Measurements from ENCODE around the gene GASK1A.

Gene GASK1A

DNA sequence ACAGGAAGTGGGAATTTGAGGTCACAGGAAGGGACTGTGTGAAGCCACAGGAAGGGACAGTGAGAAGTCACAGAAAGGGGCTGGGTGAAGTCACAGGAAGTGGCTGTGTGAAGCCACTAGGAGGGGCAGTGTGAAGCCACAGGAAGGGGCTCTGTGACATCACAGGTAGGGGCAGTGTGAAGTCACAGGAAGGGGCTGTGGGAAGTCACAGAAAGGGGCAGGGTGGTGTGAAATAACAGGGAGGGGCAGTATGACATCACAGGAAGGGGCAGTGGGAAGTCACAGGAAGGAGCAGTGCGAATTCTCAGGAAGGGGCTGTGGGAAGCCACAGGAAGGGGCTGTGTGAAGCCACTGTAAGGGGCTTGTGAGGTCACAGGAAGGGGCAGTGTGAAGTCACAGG lies 35.8 kb downstream of the GASK1A start:
- DNase-seq, result no peak

DNA sequence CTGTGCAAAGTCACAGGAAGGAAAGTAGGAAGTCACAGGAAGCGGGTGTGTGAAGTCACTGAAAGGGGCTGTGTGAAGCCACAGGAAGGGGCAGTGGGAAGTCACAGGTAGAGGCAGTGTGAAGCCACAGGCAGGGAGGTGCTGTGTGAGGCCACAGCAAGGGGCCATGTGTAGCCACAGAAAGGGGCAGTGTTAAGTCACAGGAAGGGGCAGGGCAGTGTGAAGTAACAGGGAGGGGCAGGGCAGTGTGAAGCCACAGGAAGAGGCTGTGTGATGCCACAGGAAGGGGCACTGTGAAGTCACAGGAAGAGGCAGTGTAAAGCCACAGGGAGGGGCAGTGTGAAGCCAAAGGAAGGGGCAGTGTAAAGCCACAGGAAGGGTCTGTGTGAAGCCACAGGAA lies 36.5 kb downstream of the GASK1A start:
- no peak for DNase-seq

DNA sequence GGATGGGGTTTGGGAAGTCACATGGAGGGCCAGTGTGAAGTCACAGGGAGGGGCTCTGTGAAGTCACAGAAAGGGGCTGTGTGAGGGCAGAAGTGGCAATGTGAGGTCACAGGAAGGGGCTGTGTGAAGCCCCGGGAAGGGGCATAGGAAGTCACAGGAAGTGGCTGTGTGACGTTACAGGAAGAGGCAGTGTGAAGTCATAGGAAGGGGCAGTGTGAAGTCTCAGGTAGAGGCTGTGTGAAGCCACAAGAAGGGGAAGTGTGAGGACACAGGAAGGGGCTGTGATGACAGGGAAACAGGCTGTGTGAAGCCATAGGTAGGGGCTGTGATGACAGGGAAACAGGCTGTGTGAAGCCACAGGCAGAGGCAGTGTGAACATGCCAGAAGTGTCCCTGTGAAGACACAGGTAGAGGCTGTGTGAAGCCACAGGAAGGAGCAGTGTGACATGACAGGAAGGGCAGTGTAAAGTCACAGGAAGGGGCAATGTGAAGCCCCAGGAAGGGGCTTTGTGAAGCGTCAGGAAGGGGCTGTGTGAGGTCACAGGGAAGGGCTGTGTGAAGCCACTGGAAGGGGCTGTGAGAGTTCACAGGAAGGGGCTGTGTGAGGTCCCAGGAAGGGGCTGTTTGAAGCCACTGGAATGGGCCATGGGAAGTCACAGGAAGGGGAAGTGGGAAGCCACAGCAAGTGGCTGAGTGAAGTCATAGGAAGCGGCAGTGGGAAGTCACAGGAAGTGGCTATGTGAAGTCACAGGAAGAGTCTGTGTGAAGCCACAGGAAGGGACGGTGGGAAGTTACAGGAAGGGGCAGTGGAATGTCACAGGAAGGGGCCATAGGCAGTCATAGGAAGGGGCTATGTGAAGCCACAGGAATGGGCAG lies 37.1 kb downstream of the GASK1A start:
- DNase-seq, result peak; percentile 22 to 30

DNA sequence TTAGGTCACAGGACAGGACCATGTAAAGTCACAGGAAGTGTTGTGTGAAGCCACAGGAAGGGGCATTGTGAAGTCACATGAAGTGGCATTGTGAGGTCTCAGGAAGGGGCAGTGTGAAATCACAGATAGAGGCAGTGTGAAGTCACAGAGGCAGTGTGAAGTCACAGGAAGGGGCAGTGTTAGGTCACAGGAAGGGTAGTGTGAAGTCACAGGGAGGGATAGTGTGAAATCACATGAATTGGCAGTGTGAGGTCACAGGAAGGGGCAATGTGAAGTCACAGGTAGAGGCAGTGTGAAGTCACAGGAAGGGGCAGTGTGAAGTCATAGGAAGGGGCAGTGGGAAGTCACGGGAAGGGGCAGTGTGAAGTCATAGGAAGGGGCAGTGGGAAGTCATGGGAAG lies 37.9 kb downstream of the GASK1A start:
- no peak for DNase-seq

DNA sequence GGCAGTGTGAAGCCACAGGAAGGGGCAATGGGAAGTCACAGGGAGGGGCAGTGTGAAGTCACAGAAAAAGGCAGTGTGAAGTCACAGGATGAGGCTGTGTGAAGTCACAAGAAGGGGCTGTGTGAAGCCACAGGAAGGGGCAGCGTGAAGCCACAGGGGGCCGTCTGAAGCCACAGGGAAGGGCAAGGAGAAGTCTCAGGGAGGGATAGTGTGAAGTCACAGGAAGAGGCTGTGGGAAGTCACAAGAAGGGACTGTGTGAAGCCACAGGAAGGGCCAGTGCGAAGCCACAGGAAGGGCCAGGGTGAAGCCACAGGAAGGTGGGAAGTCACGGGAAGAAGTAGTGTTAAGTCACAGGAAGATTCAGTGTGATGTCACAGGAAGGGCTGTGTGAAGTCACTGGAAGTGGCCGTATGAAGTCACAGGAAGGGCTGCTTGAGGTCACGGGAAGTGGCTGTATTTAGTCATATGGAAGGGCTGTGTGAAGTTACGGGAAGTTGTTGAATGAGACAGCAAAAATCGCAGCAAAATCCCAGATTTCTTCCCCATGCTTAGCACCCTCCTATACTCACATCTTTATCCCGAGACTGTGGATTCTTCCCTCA lies 38.6 kb downstream of the GASK1A start:
- DNase-seq, result no peak

DNA sequence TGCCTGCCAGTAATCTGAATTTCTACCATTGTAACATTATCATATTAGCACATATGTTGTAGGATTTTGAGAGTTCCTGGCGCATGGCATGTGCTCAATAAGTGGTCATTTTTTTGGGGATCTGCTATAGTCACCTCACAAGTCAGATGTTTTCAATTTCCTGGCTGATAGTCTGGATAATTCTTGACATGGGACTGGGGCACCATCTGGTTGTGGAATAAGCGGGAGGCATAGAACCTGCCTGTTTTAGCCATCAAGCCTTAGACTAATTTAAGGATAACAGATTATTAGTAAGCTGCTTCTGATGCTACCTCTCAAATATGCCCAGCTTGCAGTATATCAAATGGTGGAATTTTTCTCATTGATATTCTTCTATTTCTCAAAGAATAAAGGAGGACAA lies 39.1 kb downstream of the GASK1A start:
- no peak for DNase-seq

DNA sequence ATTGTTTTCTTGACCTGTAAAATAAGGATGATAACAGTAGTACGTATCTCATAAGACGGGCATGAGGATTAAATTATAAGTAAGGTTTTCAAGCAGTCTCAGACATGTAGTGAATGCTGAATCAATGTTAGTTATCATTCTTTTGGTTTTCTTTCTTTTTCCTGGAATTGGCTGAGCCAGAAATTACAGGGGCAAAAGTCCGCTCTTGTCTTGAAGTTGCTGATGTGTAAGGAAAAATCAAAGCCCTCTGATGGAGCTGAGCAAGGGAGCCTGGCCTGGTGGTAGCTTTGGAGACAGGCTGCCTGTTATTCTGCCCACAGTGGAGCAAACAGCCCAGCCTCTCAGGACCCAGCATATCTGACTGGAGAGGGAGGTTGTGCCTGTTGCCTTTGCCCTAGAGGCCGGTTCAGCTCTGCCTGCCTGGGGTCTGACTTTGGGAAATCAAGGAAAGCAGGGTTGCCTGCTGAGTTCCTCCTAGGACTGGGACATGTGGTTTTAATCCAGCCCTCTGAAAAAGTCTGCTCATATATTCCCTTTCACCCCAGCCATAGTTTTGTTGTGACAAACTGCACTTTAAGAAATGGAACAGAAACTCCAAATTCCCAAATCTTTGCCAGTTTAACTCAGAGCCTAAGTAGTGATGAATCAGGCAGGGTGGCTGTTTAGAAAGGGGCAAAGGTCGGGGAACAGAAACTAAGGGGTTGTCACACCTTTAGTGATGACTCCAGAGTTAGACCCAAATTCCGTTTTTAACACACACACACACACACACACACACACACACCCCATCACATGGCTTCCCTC lies 40.1 kb downstream of the GASK1A start:
- no peak for DNase-seq

DNA sequence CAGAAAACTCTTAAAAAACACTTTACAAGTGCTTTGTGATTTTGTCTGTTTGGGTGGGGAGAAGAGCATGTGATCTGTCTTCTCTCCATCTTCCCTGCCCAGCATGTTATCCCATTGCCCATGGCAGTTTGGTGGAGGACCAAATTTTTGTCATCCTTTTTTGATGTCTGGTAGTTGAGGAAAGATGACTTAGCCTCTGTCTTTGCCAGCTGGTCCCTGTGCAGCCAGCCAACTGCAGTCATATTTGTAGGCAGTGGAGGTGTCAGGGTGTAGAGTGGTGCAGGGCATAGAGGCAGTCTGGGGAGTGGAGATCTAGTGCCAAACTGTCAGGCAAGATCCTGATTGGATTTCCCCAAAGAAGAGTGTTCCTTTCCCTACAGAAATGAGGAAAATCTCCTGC lies 40.7 kb downstream of the GASK1A start:
- no peak for DNase-seq

DNA sequence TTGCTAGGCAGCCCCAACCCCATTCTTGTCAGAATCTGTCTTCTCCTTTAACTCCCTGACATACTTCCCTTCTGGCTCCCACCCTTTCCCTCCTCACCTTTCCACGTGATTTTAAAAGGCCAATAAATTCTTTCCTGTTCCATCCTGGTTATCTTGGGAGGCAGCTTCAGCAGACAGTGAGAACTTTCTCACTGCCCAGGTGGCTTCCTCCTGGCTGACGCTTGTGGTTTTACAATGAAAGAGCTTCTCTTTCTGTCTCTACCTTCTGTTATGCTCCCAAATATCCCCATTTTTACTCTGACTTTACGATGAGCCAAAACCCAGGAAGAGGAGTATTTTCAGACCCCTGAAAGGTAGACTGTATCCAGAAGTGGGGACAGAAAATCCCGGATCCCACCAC lies 42.1 kb downstream of the GASK1A start:
- DNase-seq, result no peak

DNA sequence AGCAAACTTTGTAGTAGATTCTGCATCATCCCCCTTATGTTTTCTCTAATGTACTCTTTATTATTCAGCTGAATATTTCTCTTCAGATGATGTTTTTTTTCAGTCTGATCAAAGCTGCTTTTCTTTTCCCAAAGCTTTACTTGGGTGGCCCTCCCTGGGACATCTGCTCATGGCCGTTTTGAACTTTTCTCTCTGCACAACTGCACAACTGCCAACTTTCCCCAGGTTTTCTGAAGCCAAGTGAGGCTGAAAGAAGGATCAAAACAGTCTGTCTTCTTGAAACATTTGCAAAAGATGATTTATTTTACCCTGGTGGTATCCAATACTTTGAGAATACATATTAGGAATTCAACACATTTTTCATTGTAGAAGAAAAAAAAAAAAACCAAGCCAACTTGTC lies 43.0 kb downstream of the GASK1A start:
- DNase-seq, result no peak

DNA sequence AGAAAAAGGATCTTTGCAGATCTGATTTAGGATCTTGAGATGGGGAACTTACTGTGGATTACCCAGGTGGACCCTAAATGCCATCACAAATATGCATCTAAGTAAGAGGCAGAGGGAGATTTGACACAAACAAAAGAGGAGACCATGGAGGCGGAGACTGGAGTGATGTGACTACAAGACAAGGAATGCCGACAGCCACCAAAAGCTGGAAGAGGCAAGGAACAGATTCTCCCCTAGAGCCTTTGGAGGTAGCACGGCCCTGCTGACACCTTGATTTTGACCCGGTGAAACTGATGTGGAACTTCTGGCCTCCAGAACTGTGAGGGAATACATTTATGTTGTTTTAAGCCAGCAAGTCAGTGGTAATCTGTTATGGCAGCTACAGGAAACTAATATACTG lies 44.0 kb downstream of the GASK1A start:
- no peak for DNase-seq

DNA sequence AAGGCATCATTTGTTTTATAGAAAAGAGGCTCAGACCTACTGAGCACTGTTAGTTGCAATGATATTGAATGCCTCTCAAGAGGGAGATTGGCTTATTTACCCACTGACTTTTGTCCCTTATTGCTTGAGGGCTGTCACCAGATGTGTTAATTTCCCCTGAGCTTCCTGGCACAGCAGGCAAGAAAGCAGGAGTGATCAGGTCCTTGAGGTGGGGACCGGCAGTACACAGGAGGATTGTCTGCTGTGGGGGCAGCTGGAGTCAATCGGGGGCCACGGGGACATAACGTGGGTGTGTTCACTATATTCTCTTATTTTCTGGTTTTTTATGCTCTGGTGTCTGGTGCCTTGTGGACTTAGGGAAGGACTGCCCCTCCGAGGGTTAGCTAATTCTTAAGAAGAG lies 44.6 kb downstream of the GASK1A start:
- DNase-seq, result no peak

DNA sequence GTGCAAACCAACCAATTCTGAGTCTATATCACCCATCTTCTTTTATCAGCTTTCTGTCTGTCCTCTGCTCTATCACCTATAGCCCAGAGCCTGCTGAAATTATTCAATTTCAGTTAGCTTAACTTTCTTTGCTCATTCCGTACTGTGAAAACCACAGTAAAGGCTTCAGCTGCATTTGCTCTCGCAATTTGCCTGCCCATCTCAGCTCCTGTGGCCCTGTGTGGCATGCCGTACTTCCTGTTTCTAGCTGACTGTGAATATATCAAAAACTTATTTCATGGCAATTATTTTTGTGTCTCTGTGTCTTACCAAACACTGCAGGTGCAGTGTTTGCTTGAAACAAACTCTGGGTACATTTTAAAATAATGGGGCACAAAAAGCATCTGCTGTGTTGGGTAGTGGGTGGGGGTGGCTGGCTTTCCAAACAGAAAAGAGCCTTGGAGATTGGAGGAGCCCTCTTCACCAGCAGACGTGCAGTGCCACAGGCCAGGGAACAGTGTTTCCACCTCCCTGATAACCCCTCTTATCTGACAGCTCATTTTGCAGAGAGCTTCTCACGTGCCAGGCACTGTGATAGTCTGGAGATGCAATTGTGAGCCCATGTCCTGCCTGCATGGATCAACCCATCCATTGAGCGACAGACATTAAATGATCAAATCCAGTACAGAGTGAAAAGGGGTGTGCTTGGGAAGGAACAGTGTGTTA lies 45.2 kb downstream of the GASK1A start:
- DNase-seq, result peak; percentile 71 to 72

DNA sequence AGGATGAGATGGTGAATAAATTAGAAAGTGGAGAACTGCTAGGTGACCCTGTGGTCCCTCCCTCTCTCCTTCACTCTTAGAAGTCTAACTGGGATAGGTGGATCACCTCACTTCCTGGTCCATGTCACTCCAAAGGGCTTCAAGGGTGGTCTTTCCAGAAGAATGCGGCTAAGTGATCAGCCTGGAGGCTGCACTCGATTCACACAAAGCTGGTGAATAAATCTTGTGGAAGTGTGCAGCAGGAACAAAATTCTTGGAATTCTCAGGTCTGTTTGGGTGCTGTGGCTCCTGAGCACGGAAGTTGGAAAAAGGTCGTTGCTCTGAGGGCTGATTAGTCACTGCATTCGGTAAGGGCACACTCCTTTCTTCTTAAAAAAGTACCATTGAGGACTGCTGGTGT lies 46.3 kb downstream of the GASK1A start:
- DNase-seq, result no peak

DNA sequence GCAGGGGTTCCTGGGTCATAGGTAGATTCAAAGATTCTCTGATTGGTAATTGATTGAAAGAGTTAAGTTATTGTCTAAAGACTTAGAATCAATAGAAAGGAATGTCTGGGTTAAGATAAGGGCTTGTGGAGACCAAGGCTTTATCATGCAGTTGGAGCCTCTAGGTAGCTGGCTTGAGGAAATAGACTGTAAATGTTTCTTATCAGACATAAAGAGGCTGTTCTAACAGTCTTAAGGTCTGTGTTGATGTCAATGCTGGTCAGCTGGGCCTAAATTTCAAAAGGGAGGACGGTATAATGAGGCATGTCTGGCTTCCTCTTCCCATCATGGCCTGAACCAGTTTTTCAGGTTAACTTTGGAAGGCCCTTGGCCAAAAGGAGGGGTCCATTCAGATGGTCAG lies 48.9 kb downstream of the GASK1A start:
- no peak for DNase-seq

DNA sequence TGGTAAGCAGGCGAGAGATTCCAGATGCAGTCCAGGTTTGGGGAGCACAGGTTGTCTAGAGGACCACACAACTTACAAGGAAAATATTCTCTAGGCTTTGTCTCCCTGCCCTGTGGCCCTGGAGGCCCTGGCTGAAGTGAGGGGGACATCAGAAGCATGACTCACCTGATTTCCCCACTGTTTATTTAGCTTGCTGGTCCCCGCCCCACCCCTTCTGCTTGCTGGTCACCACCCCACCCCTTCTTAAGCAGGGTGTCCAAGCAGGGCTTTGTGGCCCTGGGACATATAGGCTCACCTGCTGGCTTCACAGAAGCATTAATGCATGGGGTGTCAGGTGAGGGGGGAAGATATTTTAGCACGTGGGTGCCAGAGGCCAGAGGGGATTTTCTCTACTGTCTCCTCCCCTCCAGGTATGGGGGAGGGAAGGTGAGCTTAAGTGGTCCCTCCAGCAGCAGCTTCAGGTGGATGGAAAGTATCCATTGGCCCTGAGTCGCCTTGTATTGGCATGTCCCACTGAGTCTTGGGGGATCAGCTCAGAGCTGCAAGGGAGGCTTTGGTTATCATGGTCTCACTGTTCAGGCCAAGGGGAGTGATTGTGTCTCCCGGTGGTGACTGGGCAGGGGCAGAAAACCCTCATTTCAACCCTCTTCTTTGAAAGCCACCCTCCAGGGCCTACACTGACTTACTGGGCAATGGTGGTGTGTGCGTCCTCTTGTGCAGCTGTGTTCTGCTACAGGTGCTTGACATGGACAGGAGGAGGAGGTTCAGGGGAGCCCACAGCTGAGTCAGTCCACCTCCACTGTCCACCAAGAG lies 49.8 kb downstream of the GASK1A start:
- DNase-seq, result no peak

DNA sequence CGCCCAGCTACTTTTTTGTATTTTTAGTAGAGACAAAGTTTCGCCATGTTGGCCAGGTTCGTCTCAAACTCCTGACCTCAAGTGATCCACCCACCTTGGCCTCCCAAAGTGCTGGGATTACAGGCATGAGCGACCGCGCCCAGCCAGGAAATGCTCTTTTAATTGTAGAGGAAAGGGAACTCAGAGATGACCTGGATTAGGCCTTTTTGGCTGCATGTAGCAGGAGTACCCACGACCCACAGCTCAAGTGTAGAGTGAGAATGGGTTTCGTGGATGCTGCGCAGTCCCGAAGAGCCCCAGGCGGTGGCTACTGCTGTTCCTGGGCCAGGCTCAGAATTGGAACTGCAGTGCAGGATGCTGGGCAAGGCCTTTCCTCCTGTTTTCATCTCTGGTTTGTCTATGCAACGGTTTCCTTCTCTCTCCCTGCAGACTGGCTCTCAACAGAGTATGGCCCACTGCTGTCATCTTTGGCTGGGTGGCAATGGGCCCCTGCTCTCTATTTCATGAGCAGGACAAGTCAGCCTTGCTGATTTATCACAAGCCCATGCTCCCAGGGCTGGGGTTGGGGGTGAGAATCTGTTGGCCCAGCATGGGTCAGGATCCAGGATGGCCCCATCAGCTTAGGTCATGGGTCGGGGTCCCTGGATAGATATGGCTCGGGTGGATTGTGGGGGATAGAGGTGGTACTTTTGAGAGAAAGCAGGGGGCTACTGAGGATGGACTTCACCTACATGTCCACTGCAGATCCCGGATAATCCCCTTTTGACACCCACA lies 51.2 kb downstream of the GASK1A start:
- no peak for DNase-seq

DNA sequence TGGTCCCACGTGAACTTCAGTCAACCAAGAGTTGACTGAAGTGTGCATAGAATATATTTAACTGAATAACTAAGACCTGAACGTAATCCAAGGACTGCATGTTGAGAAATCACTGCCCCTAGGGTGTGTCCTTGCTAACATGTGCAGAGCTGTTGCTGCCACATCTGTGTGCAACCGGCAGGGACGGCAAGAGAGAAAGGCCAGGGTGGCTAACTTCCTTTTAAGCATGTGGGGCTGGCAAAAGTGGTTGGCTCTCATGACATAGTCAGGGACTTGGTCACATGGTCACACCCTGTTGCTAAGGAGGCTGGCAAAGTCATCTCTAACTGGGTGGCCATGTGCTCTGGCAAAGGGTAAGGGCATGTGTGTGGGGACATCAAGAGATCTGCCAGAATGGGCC lies 52.4 kb downstream of the GASK1A start:
- no peak for DNase-seq

DNA sequence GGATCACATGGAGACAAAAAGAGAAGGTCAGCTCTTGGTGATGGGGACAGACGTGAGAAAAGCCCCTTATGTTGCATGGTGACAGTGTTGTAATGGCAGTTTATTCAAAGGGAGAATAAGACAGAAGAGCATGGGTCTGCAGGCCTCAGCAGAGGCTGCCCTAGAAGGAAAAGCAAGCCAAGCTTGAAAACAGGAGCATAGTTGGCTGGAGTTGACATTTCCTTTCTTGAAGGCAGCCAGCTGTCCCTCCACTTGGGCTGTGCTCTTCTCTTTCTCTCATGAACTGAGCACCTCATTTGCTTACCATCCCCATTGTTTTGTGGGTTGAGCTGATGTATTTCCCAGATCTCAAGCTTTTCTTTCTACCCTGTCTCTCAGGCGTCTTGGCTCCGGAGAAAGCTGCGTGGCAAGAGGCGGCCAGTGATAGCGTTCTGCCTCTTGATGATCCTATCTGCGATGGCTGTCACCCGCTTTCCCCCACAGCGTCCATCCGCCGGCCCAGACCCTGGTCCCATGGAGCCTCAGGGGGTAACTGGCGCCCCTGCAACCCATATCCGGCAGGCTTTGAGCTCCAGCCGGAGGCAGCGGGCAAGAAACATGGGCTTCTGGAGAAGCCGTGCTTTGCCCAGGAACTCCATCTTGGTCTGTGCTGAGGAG lies 52.9 kb downstream of the GASK1A start:
- DNase-seq, result no peak

DNA sequence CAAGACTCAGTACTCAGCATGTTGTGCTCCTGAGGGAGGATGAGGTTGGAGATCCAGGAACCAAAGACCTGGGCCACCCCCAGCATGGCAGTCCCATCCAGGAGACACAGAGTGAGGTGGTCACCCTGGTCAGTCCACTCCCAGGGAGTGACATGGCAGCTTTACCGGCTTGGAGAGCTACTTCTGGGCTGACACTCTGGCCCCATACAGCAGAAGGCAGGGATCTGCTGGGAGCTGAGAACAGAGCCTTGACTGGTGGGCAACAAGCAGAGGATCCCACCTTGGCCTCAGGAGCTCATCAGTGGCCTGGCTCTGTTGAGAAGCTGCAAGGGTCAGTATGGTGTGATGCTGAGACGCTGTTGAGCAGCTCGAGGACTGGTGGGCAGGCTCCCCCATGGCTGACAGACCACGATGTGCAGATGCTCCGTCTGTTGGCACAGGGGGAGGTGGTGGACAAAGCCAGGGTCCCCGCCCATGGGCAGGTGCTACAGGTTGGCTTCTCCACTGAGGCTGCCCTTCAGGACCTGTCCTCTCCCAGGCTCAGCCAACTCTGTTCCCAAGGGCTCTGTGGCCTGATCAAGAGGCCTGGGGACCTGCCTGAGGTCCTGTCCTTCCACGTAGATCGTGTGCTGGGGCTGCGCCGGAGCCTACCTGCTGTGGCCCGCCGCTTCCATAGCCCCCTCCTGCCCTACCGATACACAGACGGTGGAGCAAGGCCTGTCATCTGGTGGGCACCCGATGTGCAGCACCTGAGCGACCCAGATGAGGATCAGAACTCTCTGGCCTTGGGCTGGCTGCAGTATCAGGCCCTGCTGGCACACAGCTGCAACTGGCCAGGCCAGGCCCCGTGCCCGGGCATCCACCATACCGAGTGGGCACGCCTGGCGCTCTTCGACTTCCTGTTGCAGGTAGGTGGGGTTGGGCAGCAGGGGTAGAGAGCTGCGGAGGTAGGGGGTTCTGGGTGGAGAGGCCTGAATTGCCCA lies 53.8 kb downstream of the GASK1A start:
- DNase-seq, result no peak
